HEK293T (cell line): ENCODE data around the gene AMN.

Source experiments
- L3MBTL2 ChIP-seq: fragments of 450-650 bp; conservative IDR thresholded peaks from 2 replicates; pipeline ENCODE4 v1.6.1; 2016; ENCODE audit warnings: mild to moderate bottlenecking
- SUZ12 ChIP-seq: fragments of 450-650 bp; IDR thresholded peaks from 2 replicates; pipeline ENCODE4 v1.6.1; 2016; ENCODE audit warnings: mild to moderate bottlenecking

GRCh38 chr14:102902523-102903247 is 19.8 kb upstream of the AMN start:
- TF ChIP-seq L3MBTL2, result no peak
- no peak for TF ChIP-seq SUZ12
